GM21737 (cell line): Measurements from ENCODE around the gene THBD.
"Not testable (repeated sequence)": the region's sequence is repeated elsewhere in the genome, so short reads cannot be mapped to it uniquely, and the experiment has no call there.

Source experiments
- ATAC-seq: cut with Tn5 transposase; IDR thresholded peaks from one replicate; pipeline ENCODE4 v1.9.1; 2021; ENCODE audit warnings: mild to moderate bottlenecking, moderate library complexity; ENCODE audit not compliant: unreplicated experiment

The THBD gene

GRCh38 chr20:23036371-23036770 lies 13.1 kb downstream of the THBD start:
- no peak for ATAC-seq

DNA sequence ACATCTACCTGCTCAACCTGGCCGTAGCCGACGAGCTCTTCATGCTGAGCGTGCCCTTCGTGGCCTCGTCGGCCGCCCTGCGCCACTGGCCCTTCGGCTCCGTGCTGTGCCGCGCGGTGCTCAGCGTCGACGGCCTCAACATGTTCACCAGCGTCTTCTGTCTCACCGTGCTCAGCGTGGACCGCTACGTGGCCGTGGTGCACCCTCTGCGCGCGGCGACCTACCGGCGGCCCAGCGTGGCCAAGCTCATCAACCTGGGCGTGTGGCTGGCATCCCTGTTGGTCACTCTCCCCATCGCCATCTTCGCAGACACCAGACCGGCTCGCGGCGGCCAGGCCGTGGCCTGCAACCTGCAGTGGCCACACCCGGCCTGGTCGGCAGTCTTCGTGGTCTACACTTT lies 13.7 kb downstream of the THBD start:
- no peak for ATAC-seq

DNA sequence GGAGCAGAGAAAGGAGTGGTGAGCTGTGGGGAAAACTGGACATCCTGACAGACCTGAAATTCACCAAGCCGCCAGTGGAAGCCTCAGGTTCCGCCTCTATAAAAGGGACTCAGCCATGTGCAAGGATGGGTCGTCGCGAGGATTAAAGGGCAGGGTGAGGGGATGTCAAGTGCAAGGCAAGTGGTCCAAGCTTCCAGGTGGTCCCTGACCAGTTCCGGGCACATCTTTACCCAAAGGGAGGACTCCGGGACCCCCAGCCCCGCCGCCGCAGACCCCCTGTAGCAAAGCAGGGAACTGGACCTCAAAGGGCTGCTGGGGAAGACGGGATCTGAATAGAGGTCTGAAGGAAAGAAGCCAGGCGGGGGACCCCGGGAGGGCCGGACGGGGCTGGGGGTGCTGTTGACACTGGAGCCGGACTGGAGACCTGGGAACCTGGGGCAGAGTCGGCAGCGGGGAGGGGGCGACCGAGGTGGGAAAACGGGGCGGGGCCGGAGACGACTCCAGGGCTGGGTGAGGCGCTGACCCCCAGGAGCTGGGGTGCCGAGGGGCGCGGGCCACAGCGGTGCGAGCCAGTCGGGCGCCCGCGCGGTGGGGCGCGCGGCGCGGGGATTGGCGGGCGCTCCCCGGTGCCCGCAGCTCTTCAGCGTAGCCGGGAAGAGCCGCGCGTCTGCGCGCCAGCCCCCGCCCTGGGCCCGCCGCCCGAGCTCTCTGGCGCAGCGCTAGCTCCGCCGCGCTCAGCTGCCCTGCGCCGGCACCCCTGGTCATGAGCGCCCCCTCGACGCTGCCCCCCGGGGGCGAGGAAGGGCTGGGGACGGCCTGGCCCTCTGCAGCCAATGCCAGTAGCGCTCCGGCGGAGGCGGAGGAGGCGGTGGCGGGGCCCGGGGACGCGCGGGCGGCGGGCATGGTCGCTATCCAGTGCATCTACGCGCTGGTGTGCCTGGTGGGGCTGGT lies 14.5 kb downstream of the THBD start, which contains the start of gene SSTR4:
TSS of gene SSTR4 (plus strand) at position 592 of the 951 bp plus-strand sequence. CDS start at position 764, 172 bp downstream.
- ATAC-seq: no peak

DNA sequence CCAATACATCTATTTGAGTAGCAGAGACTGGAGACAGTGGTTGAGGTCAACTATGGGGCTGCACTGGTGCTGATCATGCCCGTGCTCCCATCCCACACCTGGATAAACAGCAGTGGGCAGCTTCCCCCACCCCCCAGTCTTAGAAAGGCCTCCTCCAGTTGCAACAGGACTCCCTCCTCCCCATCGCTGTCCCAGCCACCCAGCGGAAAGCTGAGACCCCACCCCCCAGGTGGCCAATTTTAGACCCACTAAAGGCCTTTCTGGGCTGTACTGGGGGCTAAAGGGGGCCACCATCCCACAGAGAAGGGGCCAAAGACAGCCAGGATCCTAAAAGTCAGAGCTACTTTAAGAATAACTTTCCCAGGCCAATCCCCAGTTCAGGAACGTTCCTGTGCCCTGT lies 15.6 kb downstream of the THBD start:
- no peak for ATAC-seq

DNA sequence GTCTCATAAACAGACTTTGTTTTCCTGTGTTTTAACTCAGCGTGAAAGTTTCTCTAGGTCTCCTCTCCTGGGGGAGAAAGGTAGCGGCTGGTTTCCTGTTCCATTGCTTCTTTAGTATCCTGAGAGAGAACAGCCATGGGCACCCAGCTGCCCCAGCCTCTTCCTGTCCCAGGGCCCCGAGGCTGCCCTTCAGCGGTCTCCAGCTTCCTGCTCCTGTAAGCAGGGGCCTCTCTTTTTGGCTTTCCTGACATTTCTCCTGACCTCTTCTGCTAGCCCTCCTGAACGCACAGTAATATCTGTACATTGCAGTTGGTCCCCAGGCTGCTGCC lies 16.8 kb downstream of the THBD start:
- ATAC-seq: no peak

DNA sequence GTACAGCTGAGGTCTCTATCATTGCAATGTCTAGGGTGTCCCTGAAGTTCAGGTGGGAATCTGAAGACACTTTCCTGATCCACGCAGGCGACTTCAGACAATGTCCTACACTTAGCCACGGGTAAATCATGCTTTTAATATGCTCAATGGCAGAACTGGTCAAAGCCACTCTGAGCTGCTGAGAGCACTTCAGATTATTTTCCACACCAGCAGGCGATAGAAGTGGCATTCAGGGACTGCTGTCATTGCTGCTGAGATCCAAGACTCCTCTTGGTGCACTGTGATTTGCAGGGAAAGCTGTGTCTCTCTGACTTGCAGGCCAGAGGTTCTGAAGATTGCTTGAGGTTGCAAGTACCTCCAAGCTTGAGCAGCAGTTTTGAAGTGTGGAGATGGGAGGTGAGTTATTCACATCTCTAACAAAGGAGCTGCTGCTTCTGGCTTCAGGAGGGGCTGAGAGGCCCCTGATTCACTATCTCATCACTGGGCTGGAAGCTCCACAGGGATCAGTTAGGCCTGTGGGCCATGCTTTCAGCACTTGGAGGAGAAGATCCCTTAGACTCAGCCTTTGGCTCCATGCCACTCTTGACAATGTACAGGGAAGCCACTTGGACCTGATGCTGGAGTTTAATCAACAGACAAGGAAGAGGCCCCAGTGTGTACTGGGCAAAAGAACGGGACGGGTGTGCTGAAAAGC lies 17.3 kb downstream of the THBD start:
- no peak for ATAC-seq

- ATAC-seq: no peak
Observed at GRCh38 chr20:23031346-23031745, 18.1 kb downstream of the THBD start.

DNA sequence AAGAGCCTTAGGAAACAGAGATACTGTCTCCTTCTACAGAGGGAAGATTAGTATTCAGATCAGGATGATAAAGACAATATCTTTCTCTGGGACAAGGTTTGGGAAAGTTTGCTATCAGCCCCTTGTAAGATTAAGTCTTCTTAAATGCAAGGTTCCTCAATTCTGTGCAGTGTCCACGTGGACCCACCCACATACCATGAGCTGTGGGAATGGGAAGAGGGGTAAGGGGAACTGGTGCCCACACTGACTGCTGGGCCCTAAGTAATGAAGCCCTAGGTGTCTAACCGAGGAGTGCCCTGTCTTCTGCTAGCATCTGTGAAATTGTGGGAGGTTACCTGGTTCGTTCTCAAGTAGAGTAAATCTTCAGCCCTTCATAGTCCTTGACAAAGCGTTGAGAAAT lies 20.1 kb downstream of the THBD start:
- ATAC-seq: no peak

- ATAC-seq: no peak
Observed at GRCh38 chr20:23028392-23028791, 21.1 kb downstream of the THBD start.

- no peak for ATAC-seq
Observed at GRCh38 chr20:23027721-23028120, 21.8 kb downstream of the THBD start.

GRCh38 chr20:23025503-23025902 lies 24.0 kb downstream of the THBD start:
- not testable (repeated sequence) for ATAC-seq

DNA sequence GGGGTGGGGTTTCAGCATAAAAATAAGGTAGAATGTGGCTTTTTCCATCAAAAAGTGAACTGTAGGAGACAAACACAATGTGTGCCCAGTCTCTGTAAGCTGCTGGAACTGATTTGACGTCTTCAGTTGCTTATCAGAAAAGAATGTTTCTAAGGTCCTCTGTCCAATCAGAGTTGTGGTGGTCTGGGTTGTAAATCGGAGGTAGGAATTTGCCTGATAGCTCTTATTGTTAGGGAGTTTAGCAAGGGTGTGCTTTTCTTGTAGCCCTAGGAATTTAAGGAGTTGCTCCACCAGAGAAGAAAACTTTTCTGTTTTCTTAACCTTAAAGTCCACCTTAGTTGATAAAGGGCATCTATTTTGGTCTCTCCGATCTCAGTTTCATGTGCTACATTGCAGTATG lies 24.8 kb downstream of the THBD start:
- no peak for ATAC-seq

- ATAC-seq: no peak
Observed at GRCh38 chr20:23023621-23024177, 25.8 kb downstream of the THBD start.

- ATAC-seq: no peak
Observed at GRCh38 chr20:23022849-23023248, 26.6 kb downstream of the THBD start.

- ATAC-seq: no peak
Observed at GRCh38 chr20:23021951-23022350, 27.5 kb downstream of the THBD start.

- no peak for ATAC-seq
Observed at GRCh38 chr20:23021541-23021940, 27.9 kb downstream of the THBD start.

DNA sequence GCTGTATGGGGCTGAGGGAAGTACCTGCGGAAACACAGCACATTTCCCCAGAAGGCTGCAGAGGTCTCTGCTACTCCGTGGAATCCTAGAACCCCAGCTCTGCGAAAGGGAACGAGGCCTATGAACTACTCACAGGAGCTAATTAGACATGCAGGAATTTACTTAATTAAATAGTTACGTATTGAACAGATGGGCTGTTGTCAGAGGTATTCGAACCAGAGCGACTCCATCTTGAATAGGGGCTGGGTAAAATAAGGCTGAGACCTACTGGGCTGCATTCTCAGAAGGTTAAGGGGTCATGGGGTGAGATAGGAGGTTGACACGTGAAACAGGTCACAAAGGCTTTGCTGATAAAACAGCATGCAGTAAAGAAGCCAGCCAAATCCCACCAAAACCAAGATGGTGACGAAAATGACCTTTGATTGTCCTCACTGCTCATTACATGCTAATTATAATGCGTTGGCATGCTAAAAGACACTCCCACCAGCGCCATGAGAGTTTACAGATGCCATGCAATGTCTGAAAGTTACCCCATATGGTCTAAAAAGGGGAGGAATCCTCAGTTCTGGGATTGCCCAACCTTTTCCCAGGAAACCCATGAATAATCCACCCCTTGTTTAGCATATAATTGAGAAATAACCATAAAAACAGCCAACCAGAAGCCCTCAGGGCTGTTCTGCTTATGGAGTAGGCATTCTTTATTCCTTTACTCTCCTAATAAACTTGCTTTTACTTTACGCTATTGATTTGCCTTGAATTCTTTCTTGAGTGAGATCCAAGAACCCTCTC lies 29.0 kb downstream of the THBD start:
- ATAC-seq: no peak

GRCh38 chr20:23019403-23019802 lies 30.1 kb downstream of the THBD start:
- no peak for ATAC-seq

- no peak for ATAC-seq
Observed at GRCh38 chr20:23018941-23019340, 30.5 kb downstream of the THBD start.

GRCh38 chr20:23018432-23018831 lies 31.0 kb downstream of the THBD start:
- ATAC-seq: no peak

GRCh38 chr20:23017516-23017915 lies 32.0 kb downstream of the THBD start:
- ATAC-seq: no peak
